Panc1 (cell line): ENCODE results near the gene IFNLR1. TPM values are rescaled to one million over a fixed set of nuclear protein-coding genes. Genes with fewer than 3 reads are reported as not detected.

ENCODE experiments used
- ATAC-seq: fragments of 200-7000 bp; cut with Tn5 transposase; 2 replicates; pipeline ENCODE4 v1.9.1; 2020; ENCODE audit warnings: mild to moderate bottlenecking, moderate library complexity
- BruUV-seq: library from RNA; stranded (reverse); fragments of 400-500 nt; replicated peaks from 2 replicates; lab custom pipeline; 2021; lab: Mats Ljungman, UMichigan
- CTCF ChIA-PET: fragments of 300-600 bp; sonication (Branson Sonifier 250); formaldehyde crosslinking; loops from one replicate; lab custom pipeline; 2022; ENCODE audit warnings: antibody characterized with exemption; lab: Charles Lee
- POLR2A ChIA-PET: fragments of 300-600 bp; sonication (Branson Sonifier 250); formaldehyde crosslinking; loops from one replicate; lab custom pipeline; 2022; ENCODE audit warnings: antibody characterized with exemption; lab: Charles Lee
- DNase-seq: peaks from one replicate; pipeline ENCODE4 v3.0.0-alpha.2; 2010; ENCODE audit warnings: low read depth, low spot score
- H3K27ac ChIP-seq: 2 replicates; pipeline ENCODE4 v1.5.1; 2011; ENCODE audit warnings: mild to moderate bottlenecking, low read length, inconsistent platforms
- H3K27me3 ChIP-seq: fragments of 200-500 bp; sonication (Bioruptor generic); 2 replicates; pipeline ENCODE4 v1.6.0; 2014; ENCODE audit warnings: low read length, inconsistent platforms; ENCODE audit not compliant: control insufficient read depth, insufficient read depth
- H3K36me3 ChIP-seq: fragments of 200-500 bp; sonication (Bioruptor generic); 2 replicates; pipeline ENCODE4 v1.5.1; 2014; ENCODE audit warnings: inconsistent platforms, mild to moderate bottlenecking, low read length, moderate library complexity; ENCODE audit not compliant: control insufficient read depth, insufficient read depth
- H3K4me1 ChIP-seq: 2 replicates; pipeline ENCODE4 v1.5.1; 2011; ENCODE audit warnings: inconsistent platforms, mild to moderate bottlenecking, low read length, moderate library complexity; ENCODE audit not compliant: control insufficient read depth, insufficient read depth
- H3K4me3 ChIP-seq, 2 experiments: 2 replicates each; pipeline ENCODE4 v1.5.1; 2011 to 2012; ENCODE audit warnings: low read depth in 2 of 2, low read length in 2 of 2, mild to moderate bottlenecking in 2 of 2, inconsistent platforms in 1 of 2, moderate library complexity in 1 of 2
- H3K9me3 ChIP-seq: fragments of 200-500 bp; sonication (Bioruptor generic); 2 replicates; pipeline ENCODE4 v1.5.1; 2014; ENCODE audit warnings: low read depth, mild to moderate bottlenecking, inconsistent platforms, low read length, moderate library complexity; ENCODE audit not compliant: control insufficient read depth, insufficient read depth
- POLR2AphosphoS5 ChIP-seq: IDR thresholded peaks from 2 replicates; pipeline ENCODE4 v1.6.1; 2012; ENCODE audit warnings: mild to moderate bottlenecking, low read depth, low read length, moderate library complexity
- SIN3A ChIP-seq: IDR thresholded peaks from 2 replicates; pipeline ENCODE4 v1.6.1; 2012; ENCODE audit warnings: low read depth, mild to moderate bottlenecking, low read length, moderate library complexity, borderline replicate concordance; ENCODE audit not compliant: insufficient read depth
- TCF7L2 ChIP-seq: IDR thresholded peaks from 2 replicates; pipeline ENCODE4 v1.6.1; 2011; ENCODE audit warnings: mild to moderate bottlenecking, low read depth, low read length, inconsistent platforms
- in situ Hi-C: cut with HindIII; loops from 2 replicates; pipeline ENCODE4 v1.10.0; 2016; ENCODE audit warnings: low sequenced_read_pairs, low pct_unique_long_range_greater_than_20kb
- intact Hi-C: fragments of 100-400 bp; cut with micrococcal nuclease; formaldehyde crosslinking; loops from one replicate; pipeline ENCODE4 v1.10.0; 2022; ENCODE audit not compliant: unreplicated experiment
- total RNA-seq: library from RNA; stranded (reverse); gene quantifications from one replicate; pipeline ENCODE4 v1.2.1, GENCODE V29; 2021; ENCODE audit not compliant: unreplicated experiment
- TF ChIP-seq, protein P1 (sequence below), 2 experiments: IDR thresholded peaks; 2 replicates each; pipeline ENCODE4 v1.6.1; 2011 to 2012; ENCODE audit warnings: low read depth in 2 of 2, control low read depth in 1 of 2, low read length in 1 of 2, mild to moderate bottlenecking in 1 of 2, moderate library complexity in 1 of 2; ENCODE audit not compliant: insufficient read depth in 1 of 2
- TF ChIP-seq, protein P2 (sequence below): fragments of 450-650 bp; IDR thresholded peaks from 2 replicates; pipeline ENCODE4 v1.5.1; 2017; ENCODE audit warnings: mild to moderate bottlenecking

Gene IFNLR1
- total RNA-seq, 1 experiment from 2014 or later, result 1.0 TPM

DNA sequence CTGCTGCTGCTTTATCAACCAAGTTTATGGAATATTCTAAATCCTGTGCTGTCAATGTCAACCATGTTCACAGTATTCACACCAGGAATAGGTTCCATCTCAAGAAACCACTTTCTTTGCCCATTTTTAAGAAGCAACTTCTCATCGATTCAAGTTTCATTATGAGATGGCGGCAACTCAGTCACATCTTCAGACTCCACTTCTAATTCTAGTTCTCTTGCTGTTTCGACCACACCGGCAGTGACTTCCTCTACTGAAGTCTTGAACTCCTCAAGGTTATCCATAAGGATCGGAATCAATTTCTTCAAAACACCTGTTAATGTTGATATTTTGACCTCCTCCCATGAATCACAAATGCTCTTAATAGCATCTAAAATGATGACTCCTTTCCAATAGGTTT, 39.7 kb upstream of the IFNLR1 start:
- no peak overlapping the region for H3K4me3 ChIP-seq
- TF ChIP-seq, protein P1, sequence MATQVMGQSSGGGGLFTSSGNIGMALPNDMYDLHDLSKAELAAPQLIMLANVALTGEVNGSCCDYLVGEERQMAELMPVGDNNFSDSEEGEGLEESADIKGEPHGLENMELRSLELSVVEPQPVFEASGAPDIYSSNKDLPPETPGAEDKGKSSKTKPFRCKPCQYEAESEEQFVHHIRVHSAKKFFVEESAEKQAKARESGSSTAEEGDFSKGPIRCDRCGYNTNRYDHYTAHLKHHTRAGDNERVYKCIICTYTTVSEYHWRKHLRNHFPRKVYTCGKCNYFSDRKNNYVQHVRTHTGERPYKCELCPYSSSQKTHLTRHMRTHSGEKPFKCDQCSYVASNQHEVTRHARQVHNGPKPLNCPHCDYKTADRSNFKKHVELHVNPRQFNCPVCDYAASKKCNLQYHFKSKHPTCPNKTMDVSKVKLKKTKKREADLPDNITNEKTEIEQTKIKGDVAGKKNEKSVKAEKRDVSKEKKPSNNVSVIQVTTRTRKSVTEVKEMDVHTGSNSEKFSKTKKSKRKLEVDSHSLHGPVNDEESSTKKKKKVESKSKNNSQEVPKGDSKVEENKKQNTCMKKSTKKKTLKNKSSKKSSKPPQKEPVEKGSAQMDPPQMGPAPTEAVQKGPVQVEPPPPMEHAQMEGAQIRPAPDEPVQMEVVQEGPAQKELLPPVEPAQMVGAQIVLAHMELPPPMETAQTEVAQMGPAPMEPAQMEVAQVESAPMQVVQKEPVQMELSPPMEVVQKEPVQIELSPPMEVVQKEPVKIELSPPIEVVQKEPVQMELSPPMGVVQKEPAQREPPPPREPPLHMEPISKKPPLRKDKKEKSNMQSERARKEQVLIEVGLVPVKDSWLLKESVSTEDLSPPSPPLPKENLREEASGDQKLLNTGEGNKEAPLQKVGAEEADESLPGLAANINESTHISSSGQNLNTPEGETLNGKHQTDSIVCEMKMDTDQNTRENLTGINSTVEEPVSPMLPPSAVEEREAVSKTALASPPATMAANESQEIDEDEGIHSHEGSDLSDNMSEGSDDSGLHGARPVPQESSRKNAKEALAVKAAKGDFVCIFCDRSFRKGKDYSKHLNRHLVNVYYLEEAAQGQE (IDR thresholded peaks at IDR 0.05; ENCODE audit: insufficient read depth in 1 of 2, low read depth in 2 of 2, low read length in 1 of 2), result no peak
- TF ChIP-seq SIN3A, result no peak
- intact Hi-C loops (no loop called here), in situ Hi-C loops (no loop called here)
- H3K9me3 ChIP-seq, result no peaks in the 10 kb centered on the region
- no peak overlapping the region for H3K27ac ChIP-seq
- DNase-seq (no peak), ATAC-seq (no peak)
- no TSS peak for BruUV-seq
- ChIA-PET POLR2A (no interaction called here), CTCF (no interaction called here)
- H3K27me3 ChIP-seq, result no peaks in the 10 kb centered on the region
- no peaks in the 10 kb centered on the region for H3K4me1 ChIP-seq
- no peaks in the 10 kb centered on the region for H3K36me3 ChIP-seq

DNA sequence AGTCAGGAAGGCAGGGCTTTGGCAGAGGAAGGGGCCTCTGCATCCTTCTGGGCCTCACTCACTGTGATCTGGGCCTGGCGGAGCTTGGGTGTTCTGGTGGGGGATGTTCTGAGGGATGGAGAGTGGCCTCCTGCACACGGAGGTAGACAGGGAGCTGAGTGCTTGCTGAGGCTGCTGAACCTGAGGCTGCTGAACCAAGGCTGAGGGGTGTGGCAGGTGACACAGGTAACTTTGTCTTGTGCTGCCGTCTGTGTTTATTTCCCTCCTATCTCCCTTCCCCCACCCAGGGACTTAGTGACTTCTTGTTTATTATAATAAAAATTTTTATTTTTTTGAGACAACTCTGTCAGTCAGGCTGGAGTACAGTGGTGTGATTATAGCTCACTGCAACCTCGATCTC, 37.7 kb upstream of the IFNLR1 start:
- TF ChIP-seq, protein P2, sequence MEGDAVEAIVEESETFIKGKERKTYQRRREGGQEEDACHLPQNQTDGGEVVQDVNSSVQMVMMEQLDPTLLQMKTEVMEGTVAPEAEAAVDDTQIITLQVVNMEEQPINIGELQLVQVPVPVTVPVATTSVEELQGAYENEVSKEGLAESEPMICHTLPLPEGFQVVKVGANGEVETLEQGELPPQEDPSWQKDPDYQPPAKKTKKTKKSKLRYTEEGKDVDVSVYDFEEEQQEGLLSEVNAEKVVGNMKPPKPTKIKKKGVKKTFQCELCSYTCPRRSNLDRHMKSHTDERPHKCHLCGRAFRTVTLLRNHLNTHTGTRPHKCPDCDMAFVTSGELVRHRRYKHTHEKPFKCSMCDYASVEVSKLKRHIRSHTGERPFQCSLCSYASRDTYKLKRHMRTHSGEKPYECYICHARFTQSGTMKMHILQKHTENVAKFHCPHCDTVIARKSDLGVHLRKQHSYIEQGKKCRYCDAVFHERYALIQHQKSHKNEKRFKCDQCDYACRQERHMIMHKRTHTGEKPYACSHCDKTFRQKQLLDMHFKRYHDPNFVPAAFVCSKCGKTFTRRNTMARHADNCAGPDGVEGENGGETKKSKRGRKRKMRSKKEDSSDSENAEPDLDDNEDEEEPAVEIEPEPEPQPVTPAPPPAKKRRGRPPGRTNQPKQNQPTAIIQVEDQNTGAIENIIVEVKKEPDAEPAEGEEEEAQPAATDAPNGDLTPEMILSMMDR, result no peak
- TF ChIP-seq SIN3A (no peak), TCF7L2 (no peak), POLR2AphosphoS5 (no peak)
- TF ChIP-seq, protein P1 (IDR thresholded peaks at IDR 0.05; ENCODE audit: insufficient read depth in 1 of 2, low read depth in 2 of 2, low read length in 1 of 2), result no peak
- ChIA-PET POLR2A (no interaction called here), CTCF (no interaction called here)
- no peak overlapping the region for H3K4me3 ChIP-seq
- no peaks in the 10 kb centered on the region for H3K27me3 ChIP-seq
- no peaks in the 10 kb centered on the region for H3K36me3 ChIP-seq
- in situ Hi-C loops (no loop called here), intact Hi-C loops (no loop called here)
- DNase-seq, result no peak
- BruUV-seq, result no TSS peak
- no peak overlapping the region for H3K27ac ChIP-seq
- H3K4me1 ChIP-seq, result no peaks in the 10 kb centered on the region
- ATAC-seq, result no peak
- no peaks in the 10 kb centered on the region for H3K9me3 ChIP-seq
